ENCODE results near the gene KSR2. TPM values are rescaled to one million over a fixed set of nuclear protein-coding genes. Genes with fewer than 3 reads are reported as not detected.

Gene KSR2
- total and polyA plus RNA-seq, 2 donors: 0.02 to 0.09 TPM

- no peak for DNase-seq (ENCODE audit: low read depth in 6 of 9, low spot score in 9 of 9)
- no peak overlapping the region for H3K4me3 ChIP-seq (ENCODE audit: low read length in 2 of 2)
- H3K36me3 ChIP-seq (ENCODE audit: control insufficient read depth in 2 of 2, insufficient read depth in 2 of 2, low read length in 1 of 2): no peaks in the 10 kb centered on the region
- WGBS: 85% methylated on average over 20 of the region's 20 CpGs
- H3K27me3 ChIP-seq (ENCODE audit: control insufficient read depth in 2 of 2, insufficient read depth in 1 of 2, low read length in 1 of 2): no peaks in the 10 kb centered on the region
- H3K9me3 ChIP-seq (ENCODE audit: control insufficient read depth in 2 of 2, insufficient read depth in 1 of 2, low read length in 1 of 2): peaks cover 0 to 3% of the 10 kb centered on the region in 2 donors
- H3K4me1 ChIP-seq (ENCODE audit: control insufficient read depth in 2 of 2, insufficient read depth in 2 of 2, low read length in 2 of 2): no peaks in the 10 kb centered on the region
- no peak overlapping the region for H3K27ac ChIP-seq (ENCODE audit: low read depth in 1 of 2, low read length in 1 of 2)
These were observed 502.0 kb downstream of the KSR2 start for GRCh38 chr12:117466677-117467362.

DNA sequence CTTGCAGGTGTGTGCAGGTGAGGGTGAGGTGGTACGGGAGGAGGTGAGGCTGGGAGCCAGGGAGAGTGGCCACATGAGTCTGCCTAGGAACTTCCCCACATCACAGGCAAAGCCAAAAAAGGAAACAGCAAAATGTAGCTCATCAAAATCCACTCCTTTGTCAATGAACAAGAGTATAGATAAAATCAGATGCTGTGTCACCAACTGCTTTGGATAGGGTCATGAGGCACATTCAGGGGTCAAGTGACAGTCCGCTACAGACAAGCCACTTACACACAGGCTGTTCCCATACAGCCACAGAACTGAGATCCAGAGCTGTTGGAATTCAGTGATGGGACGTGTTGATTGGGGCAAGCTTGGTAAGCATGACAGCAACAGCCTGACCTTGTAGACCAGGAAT is 507.1 kb downstream of the KSR2 start:
- Histone ChIP-seq H3K4me3 (ENCODE audit: low read length in 2 of 2) (no peak overlapping the region), H3K27me3 (ENCODE audit: control insufficient read depth in 2 of 2, insufficient read depth in 1 of 2, low read length in 1 of 2) (no peaks in the 10 kb centered on the region), H3K4me1 (ENCODE audit: control insufficient read depth in 2 of 2, insufficient read depth in 2 of 2, low read length in 2 of 2) (no peaks in the 10 kb centered on the region), H3K36me3 (ENCODE audit: control insufficient read depth in 2 of 2, insufficient read depth in 2 of 2, low read length in 1 of 2) (no peaks in the 10 kb centered on the region), H3K27ac (ENCODE audit: low read depth in 1 of 2, low read length in 1 of 2) (no peak overlapping the region), H3K9me3 (ENCODE audit: control insufficient read depth in 2 of 2, insufficient read depth in 1 of 2, low read length in 1 of 2) (no peaks in the 10 kb centered on the region)
- DNase-seq (ENCODE audit: low read depth in 6 of 9, low spot score in 9 of 9): no peak
- 91% methylated on average over 3 of the region's 3 CpGs for WGBS

- Histone ChIP-seq H3K27me3 (ENCODE audit: control insufficient read depth in 2 of 2, insufficient read depth in 1 of 2, low read length in 1 of 2) (no peaks in the 10 kb centered on the region), H3K4me3 (ENCODE audit: low read length in 2 of 2) (no peak overlapping the region), H3K27ac (ENCODE audit: low read depth in 1 of 2, low read length in 1 of 2) (no peak overlapping the region), H3K9me3 (ENCODE audit: control insufficient read depth in 2 of 2, insufficient read depth in 1 of 2, low read length in 1 of 2) (no peaks in the 10 kb centered on the region), H3K36me3 (ENCODE audit: control insufficient read depth in 2 of 2, insufficient read depth in 2 of 2, low read length in 1 of 2) (no peaks in the 10 kb centered on the region), H3K4me1 (ENCODE audit: control insufficient read depth in 2 of 2, insufficient read depth in 2 of 2, low read length in 2 of 2) (no peaks in the 10 kb centered on the region)
- WGBS: 88% methylated on average over 1 of the region's 1 CpG
- no peak for DNase-seq (ENCODE audit: low read depth in 6 of 9, low spot score in 9 of 9)
These were observed 509.6 kb downstream of the KSR2 start for GRCh38 chr12:117459229-117459628.

DNA sequence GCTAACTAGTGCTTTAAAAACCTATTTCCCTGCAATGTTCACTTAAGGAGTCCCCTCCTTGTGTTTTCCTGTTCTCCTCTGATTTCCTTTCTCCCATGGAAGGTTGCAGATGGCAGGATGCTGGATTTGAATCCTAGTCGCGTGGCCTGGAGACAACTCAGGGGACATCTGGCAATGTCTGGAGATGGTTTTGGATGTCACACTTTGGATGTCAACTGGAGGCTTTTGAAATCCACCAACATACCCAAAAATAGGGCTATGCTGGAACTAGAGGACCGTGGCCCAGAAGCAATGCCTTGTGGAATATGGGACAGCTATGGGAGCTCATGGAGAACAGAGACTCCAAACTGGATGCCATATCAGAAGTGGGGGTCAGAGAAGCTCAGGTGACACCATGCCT is 511.6 kb downstream of the KSR2 start:
- H3K9me3 ChIP-seq (ENCODE audit: control insufficient read depth in 2 of 2, insufficient read depth in 1 of 2, low read length in 1 of 2): no peaks in the 10 kb centered on the region
- no peaks in the 10 kb centered on the region for H3K36me3 ChIP-seq (ENCODE audit: control insufficient read depth in 2 of 2, insufficient read depth in 2 of 2, low read length in 1 of 2)
- no peak overlapping the region for H3K27ac ChIP-seq (ENCODE audit: low read depth in 1 of 2, low read length in 1 of 2)
- no peaks in the 10 kb centered on the region for H3K4me1 ChIP-seq (ENCODE audit: control insufficient read depth in 2 of 2, insufficient read depth in 2 of 2, low read length in 2 of 2)
- 85% methylated on average over 3 of the region's 3 CpGs for WGBS
- H3K4me3 ChIP-seq (ENCODE audit: low read length in 2 of 2): no peak overlapping the region
- DNase-seq (ENCODE audit: low read depth in 6 of 9, low spot score in 9 of 9): no peak
- H3K27me3 ChIP-seq (ENCODE audit: control insufficient read depth in 2 of 2, insufficient read depth in 1 of 2, low read length in 1 of 2): no peaks in the 10 kb centered on the region

- Histone ChIP-seq H3K27ac (ENCODE audit: low read depth in 1 of 2, low read length in 1 of 2) (no peak overlapping the region), H3K4me3 (ENCODE audit: low read length in 2 of 2) (no peak overlapping the region), H3K9me3 (ENCODE audit: control insufficient read depth in 2 of 2, insufficient read depth in 1 of 2, low read length in 1 of 2) (no peaks in the 10 kb centered on the region), H3K36me3 (ENCODE audit: control insufficient read depth in 2 of 2, insufficient read depth in 2 of 2, low read length in 1 of 2) (no peaks in the 10 kb centered on the region), H3K4me1 (ENCODE audit: control insufficient read depth in 2 of 2, insufficient read depth in 2 of 2, low read length in 2 of 2) (no peaks in the 10 kb centered on the region), H3K27me3 (ENCODE audit: control insufficient read depth in 2 of 2, insufficient read depth in 1 of 2, low read length in 1 of 2) (no peaks in the 10 kb centered on the region)
- 89% methylated on average over 5 of the region's 5 CpGs for WGBS
- no peak for DNase-seq (ENCODE audit: low read depth in 6 of 9, low spot score in 9 of 9)
These were observed 512.7 kb downstream of the KSR2 start for GRCh38 chr12:117456076-117456475.

DNA sequence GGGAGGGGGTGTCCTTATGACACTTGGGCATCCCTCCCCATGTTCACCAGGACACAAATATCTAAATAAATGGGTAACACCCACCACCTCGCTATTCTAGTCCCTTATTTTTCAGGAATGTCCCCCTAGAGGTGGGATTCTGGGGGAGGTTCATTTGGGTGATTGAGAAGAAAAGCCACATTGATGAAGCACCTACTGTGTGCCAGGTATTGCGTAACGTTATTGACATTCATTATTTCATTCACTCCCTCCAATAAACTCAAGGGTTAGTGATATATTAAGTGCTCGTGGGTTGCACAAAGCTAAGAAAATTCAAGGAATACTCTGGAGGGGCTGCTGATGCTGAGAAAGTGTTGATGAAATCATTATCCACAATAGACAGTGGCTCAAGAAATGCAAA is 514.8 kb downstream of the KSR2 start:
- H3K4me3 ChIP-seq (ENCODE audit: low read length in 2 of 2): no peak overlapping the region
- H3K27ac ChIP-seq (ENCODE audit: low read depth in 1 of 2, low read length in 1 of 2): no peak overlapping the region
- no peaks in the 10 kb centered on the region for H3K4me1 ChIP-seq (ENCODE audit: control insufficient read depth in 2 of 2, insufficient read depth in 2 of 2, low read length in 2 of 2)
- 94% methylated on average over 4 of the region's 4 CpGs for WGBS
- DNase-seq (ENCODE audit: low read depth in 6 of 9, low spot score in 9 of 9): no peak
- H3K36me3 ChIP-seq (ENCODE audit: control insufficient read depth in 2 of 2, insufficient read depth in 2 of 2, low read length in 1 of 2): no peaks in the 10 kb centered on the region
- H3K9me3 ChIP-seq (ENCODE audit: control insufficient read depth in 2 of 2, insufficient read depth in 1 of 2, low read length in 1 of 2): no peaks in the 10 kb centered on the region
- H3K27me3 ChIP-seq (ENCODE audit: control insufficient read depth in 2 of 2, insufficient read depth in 1 of 2, low read length in 1 of 2): no peaks in the 10 kb centered on the region

DNA sequence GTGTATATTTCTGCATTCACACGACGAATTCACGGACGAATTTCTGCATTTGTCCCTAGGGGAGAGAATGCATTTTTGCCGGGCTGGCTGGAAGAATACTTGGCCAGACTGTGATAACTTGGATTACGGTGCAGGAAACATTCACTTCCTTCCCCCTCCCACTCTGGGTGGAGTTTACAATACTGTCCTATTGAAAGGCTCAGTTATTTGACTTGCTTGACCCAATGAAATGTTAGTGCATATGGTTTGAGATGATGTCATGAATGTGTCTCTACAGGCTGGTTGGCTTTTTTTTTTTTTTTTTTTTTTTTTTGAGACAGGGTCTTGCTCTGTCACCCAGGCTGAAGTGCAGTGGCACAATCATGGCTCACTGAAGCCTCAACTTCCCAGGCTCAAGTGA is 516.7 kb downstream of the KSR2 start:
- WGBS: 63% methylated on average over 6 of the region's 6 CpGs
- H3K27me3 ChIP-seq (ENCODE audit: control insufficient read depth in 2 of 2, insufficient read depth in 1 of 2, low read length in 1 of 2): no peaks in the 10 kb centered on the region
- H3K4me3 ChIP-seq (ENCODE audit: low read length in 2 of 2): no peak overlapping the region
- no peaks in the 10 kb centered on the region for H3K36me3 ChIP-seq (ENCODE audit: control insufficient read depth in 2 of 2, insufficient read depth in 2 of 2, low read length in 1 of 2)
- H3K27ac ChIP-seq (ENCODE audit: low read depth in 1 of 2, low read length in 1 of 2): no peak overlapping the region
- no peaks in the 10 kb centered on the region for H3K4me1 ChIP-seq (ENCODE audit: control insufficient read depth in 2 of 2, insufficient read depth in 2 of 2, low read length in 2 of 2)
- H3K9me3 ChIP-seq (ENCODE audit: control insufficient read depth in 2 of 2, insufficient read depth in 1 of 2, low read length in 1 of 2): no peaks in the 10 kb centered on the region
- no peak for DNase-seq (ENCODE audit: low read depth in 6 of 9, low spot score in 9 of 9)

- H3K27ac ChIP-seq (ENCODE audit: low read depth in 1 of 2, low read length in 1 of 2): no peak overlapping the region
- H3K9me3 ChIP-seq (ENCODE audit: control insufficient read depth in 2 of 2, insufficient read depth in 1 of 2, low read length in 1 of 2): no peaks in the 10 kb centered on the region
- no peaks in the 10 kb centered on the region for H3K4me1 ChIP-seq (ENCODE audit: control insufficient read depth in 2 of 2, insufficient read depth in 2 of 2, low read length in 2 of 2)
- DNase-seq (ENCODE audit: low read depth in 6 of 9, low spot score in 9 of 9): no peak
- H3K27me3 ChIP-seq (ENCODE audit: control insufficient read depth in 2 of 2, insufficient read depth in 1 of 2, low read length in 1 of 2): no peaks in the 10 kb centered on the region
- H3K4me3 ChIP-seq (ENCODE audit: low read length in 2 of 2): no peak overlapping the region
- no peaks in the 10 kb centered on the region for H3K36me3 ChIP-seq (ENCODE audit: control insufficient read depth in 2 of 2, insufficient read depth in 2 of 2, low read length in 1 of 2)
- 74% methylated on average over 5 of the region's 5 CpGs for WGBS
These were observed 518.6 kb downstream of the KSR2 start for GRCh38 chr12:117450209-117450608.

DNA sequence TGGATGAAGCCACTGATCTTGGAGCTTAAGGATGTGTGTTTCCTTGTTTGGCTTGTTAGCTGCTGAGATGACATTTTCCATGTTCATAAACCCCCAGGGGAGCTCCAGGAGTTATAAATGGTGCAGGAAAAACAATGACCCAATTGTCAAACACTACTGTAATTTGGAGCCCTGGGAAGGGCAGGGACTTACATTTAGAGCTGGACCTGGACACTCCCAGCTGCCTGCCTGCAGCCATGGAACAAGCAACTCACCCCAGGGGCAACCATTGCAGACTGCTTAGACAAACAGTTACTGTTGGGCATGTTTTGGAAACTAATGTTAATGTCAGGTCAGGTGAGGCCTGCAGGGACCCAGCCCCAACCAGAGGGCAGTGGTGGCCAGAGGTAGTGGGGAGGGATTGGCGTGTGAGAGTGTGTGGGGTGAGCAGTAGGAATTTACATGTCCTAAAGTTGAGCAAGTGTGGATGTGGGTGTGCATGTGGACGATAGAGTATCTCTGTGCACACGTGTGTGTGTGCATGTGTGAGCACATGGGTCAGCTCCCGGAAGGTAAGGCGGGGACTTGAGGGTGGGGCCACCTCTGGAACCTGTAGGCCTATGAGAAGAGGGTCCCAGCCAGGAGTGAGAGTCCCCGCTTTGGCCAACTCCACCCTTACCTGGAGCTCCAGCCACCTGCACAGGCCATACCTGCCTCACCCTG is 521.0 kb downstream of the KSR2 start:
- 91% methylated on average over 6 of the region's 6 CpGs for WGBS
- Histone ChIP-seq H3K9me3 (ENCODE audit: control insufficient read depth in 2 of 2, insufficient read depth in 1 of 2, low read length in 1 of 2) (no peaks in the 10 kb centered on the region), H3K4me1 (ENCODE audit: control insufficient read depth in 2 of 2, insufficient read depth in 2 of 2, low read length in 2 of 2) (no peaks in the 10 kb centered on the region), H3K4me3 (ENCODE audit: low read length in 2 of 2) (no peak overlapping the region), H3K27me3 (ENCODE audit: control insufficient read depth in 2 of 2, insufficient read depth in 1 of 2, low read length in 1 of 2) (no peaks in the 10 kb centered on the region), H3K27ac (ENCODE audit: low read depth in 1 of 2, low read length in 1 of 2) (no peak overlapping the region), H3K36me3 (ENCODE audit: control insufficient read depth in 2 of 2, insufficient read depth in 2 of 2, low read length in 1 of 2) (no peaks in the 10 kb centered on the region)
- DNase-seq (ENCODE audit: low read depth in 6 of 9, low spot score in 9 of 9): no peak
